ENCODE data around the gene LKAAEAR1.
"Not testable (repeated sequence)": the region's sequence is repeated elsewhere in the genome, so short reads cannot be mapped to it uniquely, and the experiment has no call there.

LKAAEAR1 gene

GRCh38 chr20:64121586-64121985 is 37.4 kb upstream of the LKAAEAR1 start:
- no peak for DNase-seq (ENCODE audit: extremely low spot score)
- POLR2A ChIA-PET, result interaction anchor here (1.4 kb wide), 1 partner anchor 82 kb away, joined by 6 read pairs; no protein-coding TSS in a partner anchor
- no peak for TF ChIP-seq CTCF (IDR thresholded peaks at IDR 0.05; ENCODE audit: control extremely low read depth, extremely low read depth, low read depth, missing control alignments)
- CTCF ChIA-PET, result interaction anchor here (0.9 to 9.3 kb wide), 17 partner anchors 10 to 625 kb away, joined by 3 to 64 read pairs (median 5); partner anchors contain the start of genes NPBWR2, OPRL1, PRPF6 and RGS19

GRCh38 chr20:64119681-64120341 is 35.6 kb upstream of the LKAAEAR1 start:
- no peak for TF ChIP-seq CTCF (IDR thresholded peaks at IDR 0.05; ENCODE audit: control extremely low read depth, extremely low read depth, low read depth, missing control alignments)
- POLR2A ChIA-PET, result no interaction called here
- CTCF ChIA-PET, result interaction anchor here (0.8 to 9.3 kb wide), 20 partner anchors 9 to 582 kb away, joined by 3 to 64 read pairs (median 6); partner anchors contain the start of genes LKAAEAR1, NPBWR2, OPRL1 and PTK6
- no peak for DNase-seq (ENCODE audit: extremely low spot score)

- TF ChIP-seq CTCF (IDR thresholded peaks at IDR 0.05; ENCODE audit: control extremely low read depth, extremely low read depth, low read depth, missing control alignments), result no peak
- CTCF ChIA-PET, result interaction anchor here (0.7 to 9.3 kb wide), 12 partner anchors 8 to 582 kb away, joined by 3 to 64 read pairs (median 8); partner anchors contain the start of genes NPBWR2, OPRL1, PTK6 and RGS19
- POLR2A ChIA-PET, result no interaction called here
- no peak for DNase-seq (ENCODE audit: extremely low spot score)
These were observed 35.1 kb upstream of the LKAAEAR1 start for GRCh38 chr20:64119301-64119680.

GRCh38 chr20:64117432-64117777 is 33.2 kb upstream of the LKAAEAR1 start:
- not testable (repeated sequence) for DNase-seq (ENCODE audit: extremely low spot score)
- POLR2A ChIA-PET, result interaction anchor here (0.6 kb wide), 1 partner anchor 86 kb away, joined by 3 read pairs; no protein-coding TSS in a partner anchor
- CTCF ChIA-PET, result interaction anchor here (0.7 to 9.3 kb wide), 3 partner anchors 16 to 60 kb away, joined by 3 to 64 read pairs (median 5); no protein-coding TSS in a partner anchor

- POLR2A ChIA-PET, result interaction anchor here (0.6 kb wide), 1 partner anchor 86 kb away, joined by 3 read pairs; no protein-coding TSS in a partner anchor
- no peak for TF ChIP-seq CTCF (IDR thresholded peaks at IDR 0.05; ENCODE audit: control extremely low read depth, extremely low read depth, low read depth, missing control alignments)
- no peak for DNase-seq (ENCODE audit: extremely low spot score)
- CTCF ChIA-PET, result interaction anchor here (0.7 to 9.3 kb wide), 3 partner anchors 16 to 60 kb away, joined by 3 to 64 read pairs (median 5); no protein-coding TSS in a partner anchor
These were observed 32.6 kb upstream of the LKAAEAR1 start for GRCh38 chr20:64116541-64117431.

GRCh38 chr20:64116016-64116415 is 31.8 kb upstream of the LKAAEAR1 start:
- ChIA-PET CTCF (interaction anchor here (9.3 kb wide), 1 partner anchor 15 kb away, joined by 64 read pairs; no protein-coding TSS in a partner anchor), POLR2A (no interaction called here)
- no peak for DNase-seq (ENCODE audit: extremely low spot score)
- TF ChIP-seq CTCF (IDR thresholded peaks at IDR 0.05; ENCODE audit: control extremely low read depth, extremely low read depth, low read depth, missing control alignments), result no peak

Data from GM10248 (cell line).